RWPE1 (cell line): ENCODE results near the gene CRACR2B.
A peak's percentile ranks its signal among the peaks of the same experiment; 100 is the strongest.

Source experiments
- CTCF ChIA-PET: fragments of 350-600 bp; sonication (Branson Sonifier 250); formaldehyde crosslinking; extraction: SDS; loops from one replicate; lab custom pipeline; 2021; lab: Yijun Ruan, JAX
- POLR2A ChIA-PET: fragments of 400-600 bp; formaldehyde crosslinking; extraction: SDS; loops from one replicate; lab custom pipeline; 2020; ENCODE audit warnings: antibody characterized with exemption; ENCODE audit not compliant: low non-redundant PET; lab: Yijun Ruan, JAX
- DNase-seq: peaks from one replicate; pipeline ENCODE4 v3.0.0; 2012; ENCODE audit warnings: low spot score
- H3K27ac ChIP-seq: fragments of 450-650 bp; 2 replicates; pipeline ENCODE4 v1.5.1; 2017
- TF ChIP-seq, protein P1 (sequence below): fragments of 450-650 bp; conservative IDR thresholded peaks from 2 replicates; pipeline ENCODE4 v1.5.1; 2017; ENCODE audit warnings: low read depth, mild to moderate bottlenecking

Gene CRACR2B

DNA sequence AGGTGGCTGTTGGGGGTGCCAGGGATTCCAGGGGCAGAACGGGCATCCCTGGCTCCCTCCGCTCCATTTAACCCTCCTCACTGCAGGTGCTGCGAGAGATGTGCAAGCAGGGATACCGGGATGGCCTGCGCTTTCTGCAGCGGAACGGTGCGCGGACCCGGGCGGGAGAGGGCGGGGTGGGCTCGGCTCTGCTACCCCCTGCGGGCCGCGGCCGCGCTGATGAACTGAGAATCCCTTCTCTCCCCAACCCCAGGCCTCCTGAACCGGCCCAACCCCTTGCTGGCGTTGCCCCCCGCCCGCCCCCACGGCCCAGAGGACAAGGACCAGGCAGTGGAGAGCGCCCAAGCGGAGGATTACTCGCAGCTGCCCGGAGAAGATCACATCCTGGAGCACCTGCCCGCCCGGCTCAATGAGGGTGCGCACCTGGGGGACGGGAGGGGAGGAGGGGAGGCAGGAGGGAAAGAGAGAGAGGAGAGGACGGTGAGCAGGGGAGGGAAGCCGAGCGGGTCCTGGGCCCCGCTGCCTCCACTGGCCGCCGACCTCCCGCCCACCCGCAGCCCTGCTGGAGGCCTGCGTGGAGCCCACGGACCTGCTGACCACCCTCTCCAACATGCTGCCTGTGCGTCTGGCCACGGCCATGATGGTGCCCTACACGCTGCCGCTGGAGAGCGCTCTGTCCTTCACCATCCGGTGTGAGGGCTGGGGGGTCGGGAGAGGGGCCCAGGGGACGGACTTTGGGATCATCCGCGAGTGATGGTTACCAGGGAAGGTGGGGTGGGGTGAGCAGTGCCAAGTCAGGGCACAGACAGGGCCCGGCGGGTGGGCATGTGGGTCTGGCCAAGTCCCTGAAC, 4.1 kb upstream of the CRACR2B start:
- ChIA-PET CTCF (no interaction called here), POLR2A (interaction anchor here (0.7 kb wide), 1 partner anchor 12 kb away, joined by 8 read pairs; no protein-coding TSS in a partner anchor)
- peak overlapping the region; percentile 97 for H3K27ac ChIP-seq
- no peak for DNase-seq
- TF ChIP-seq, protein P1, sequence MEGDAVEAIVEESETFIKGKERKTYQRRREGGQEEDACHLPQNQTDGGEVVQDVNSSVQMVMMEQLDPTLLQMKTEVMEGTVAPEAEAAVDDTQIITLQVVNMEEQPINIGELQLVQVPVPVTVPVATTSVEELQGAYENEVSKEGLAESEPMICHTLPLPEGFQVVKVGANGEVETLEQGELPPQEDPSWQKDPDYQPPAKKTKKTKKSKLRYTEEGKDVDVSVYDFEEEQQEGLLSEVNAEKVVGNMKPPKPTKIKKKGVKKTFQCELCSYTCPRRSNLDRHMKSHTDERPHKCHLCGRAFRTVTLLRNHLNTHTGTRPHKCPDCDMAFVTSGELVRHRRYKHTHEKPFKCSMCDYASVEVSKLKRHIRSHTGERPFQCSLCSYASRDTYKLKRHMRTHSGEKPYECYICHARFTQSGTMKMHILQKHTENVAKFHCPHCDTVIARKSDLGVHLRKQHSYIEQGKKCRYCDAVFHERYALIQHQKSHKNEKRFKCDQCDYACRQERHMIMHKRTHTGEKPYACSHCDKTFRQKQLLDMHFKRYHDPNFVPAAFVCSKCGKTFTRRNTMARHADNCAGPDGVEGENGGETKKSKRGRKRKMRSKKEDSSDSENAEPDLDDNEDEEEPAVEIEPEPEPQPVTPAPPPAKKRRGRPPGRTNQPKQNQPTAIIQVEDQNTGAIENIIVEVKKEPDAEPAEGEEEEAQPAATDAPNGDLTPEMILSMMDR, result no peak

DNA sequence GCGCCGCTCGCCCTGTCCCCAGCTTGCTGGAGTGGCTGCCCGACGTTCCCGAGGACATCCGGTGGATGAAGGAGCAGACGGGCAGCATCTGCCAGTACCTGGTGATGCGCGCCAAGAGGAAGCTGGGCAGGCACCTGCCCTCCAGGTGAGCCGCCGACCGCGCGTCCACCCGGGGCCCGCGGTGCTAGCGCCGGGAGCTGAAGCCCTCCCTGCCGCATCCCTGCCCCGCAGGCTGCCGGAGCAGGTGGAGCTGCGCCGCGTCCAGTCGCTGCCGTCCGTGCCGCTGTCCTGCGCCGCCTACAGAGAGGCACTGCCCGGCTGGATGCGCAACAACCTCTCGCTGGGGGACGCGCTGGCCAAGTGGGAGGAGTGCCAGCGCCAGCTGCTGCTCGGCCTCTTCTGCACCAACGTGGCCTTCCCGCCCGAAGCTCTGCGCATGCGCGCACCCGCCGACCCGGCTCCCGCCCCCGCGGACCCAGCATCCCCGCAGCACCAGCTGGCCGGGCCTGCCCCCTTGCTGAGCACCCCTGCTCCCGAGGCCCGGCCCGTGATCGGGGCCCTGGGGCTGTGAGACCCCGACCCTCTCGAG, 3.3 kb upstream of the CRACR2B start:
- TF ChIP-seq, protein P1, result no peak
- ChIA-PET POLR2A (no interaction called here), CTCF (no interaction called here)
- H3K27ac ChIP-seq, result no peak overlapping the region
- no peak for DNase-seq

DNA sequence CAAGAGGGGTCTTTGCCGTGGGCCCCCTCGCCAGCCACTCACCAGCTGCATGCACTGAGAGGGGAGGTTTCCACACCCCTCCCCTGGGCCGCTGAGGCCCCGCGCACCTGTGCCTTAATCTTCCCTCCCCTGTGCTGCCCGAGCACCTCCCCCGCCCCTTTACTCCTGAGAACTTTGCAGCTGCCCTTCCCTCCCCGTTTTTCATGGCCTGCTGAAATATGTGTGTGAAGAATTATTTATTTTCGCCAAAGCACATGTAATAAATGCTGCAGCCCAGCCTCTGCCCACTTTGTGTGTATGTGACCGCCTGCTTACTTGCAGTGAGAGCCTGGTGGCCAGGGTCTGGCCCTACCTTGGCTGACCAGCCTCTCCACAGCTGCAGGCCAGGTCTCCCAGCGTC, 2.8 kb upstream of the CRACR2B start:
- TF ChIP-seq, protein P1, result no peak
- ChIA-PET POLR2A (no interaction called here), CTCF (no interaction called here)
- no peak for DNase-seq
- no peak overlapping the region; the same call in 1 of the 2 replicates for H3K27ac ChIP-seq

DNA sequence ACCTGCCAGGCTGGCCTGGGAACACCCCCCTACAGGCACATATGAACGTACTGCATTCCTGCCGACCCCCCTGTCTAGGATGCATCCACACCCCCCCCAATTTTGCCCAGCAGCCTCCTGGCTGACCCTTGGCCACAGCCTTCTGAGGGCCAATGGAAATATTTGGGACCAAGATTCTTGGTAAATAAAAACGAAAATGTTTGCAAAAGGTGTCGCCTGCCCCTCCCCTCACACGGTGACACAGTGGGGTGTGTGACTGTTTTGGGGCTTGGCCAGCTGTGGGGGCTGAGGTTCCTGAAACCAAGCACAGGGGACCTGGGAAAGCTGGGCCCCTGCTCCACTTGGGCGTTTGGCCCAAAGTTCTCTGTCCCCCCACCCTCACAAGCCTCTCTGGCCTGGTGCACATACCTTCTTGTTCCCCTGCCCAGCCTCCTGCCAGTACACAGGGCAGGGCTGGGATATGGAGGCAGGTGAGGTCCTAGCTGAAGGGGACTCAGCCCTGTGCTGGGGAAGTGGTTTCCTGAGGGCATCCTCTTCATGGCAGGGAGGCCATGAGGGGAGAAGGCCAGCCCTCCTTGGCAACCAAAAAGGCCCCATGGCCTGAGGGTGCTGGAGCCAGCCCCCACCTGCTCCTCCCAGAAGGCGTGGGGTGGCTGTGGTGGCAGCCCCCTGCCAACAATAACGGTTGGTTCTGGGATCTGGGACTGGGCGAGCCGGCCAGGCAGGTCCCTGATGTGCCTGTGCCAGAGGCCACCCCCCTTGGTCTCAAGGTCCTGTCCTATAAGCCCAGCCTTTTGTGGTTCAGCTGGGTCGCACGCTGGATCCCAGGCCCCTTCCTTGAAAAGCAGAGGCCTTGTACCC, 2.1 kb upstream of the CRACR2B start:
- CTCF ChIA-PET, result no interaction called here
- POLR2A ChIA-PET, result no interaction called here
- TF ChIP-seq, protein P1, result no peak
- no peak overlapping the region; the same call in 1 of the 2 replicates for H3K27ac ChIP-seq
- no peak for DNase-seq

DNA sequence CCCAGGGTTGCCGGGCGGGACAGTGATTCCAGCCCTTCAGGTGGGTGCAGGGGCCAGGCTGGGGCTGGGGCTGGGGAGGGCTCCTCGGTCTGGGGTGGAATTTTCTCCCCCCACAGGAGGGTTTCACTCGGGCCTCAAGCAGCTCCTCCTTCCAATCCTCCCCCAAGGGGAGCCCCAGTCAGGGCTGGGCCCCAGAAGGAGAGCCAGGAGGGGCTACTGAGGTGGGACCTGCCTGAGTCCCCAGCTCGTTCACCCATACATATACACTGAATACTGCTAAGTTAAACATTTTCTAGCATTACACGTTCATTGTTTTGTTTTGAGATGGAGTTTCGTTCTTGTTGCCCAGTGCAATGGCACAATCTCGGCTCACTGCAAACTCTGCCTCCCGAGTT, 1.5 kb upstream of the CRACR2B start:
- CTCF ChIA-PET, result no interaction called here
- no peak overlapping the region for H3K27ac ChIP-seq
- no peak for DNase-seq
- TF ChIP-seq, protein P1, result no peak
- POLR2A ChIA-PET, result no interaction called here

DNA sequence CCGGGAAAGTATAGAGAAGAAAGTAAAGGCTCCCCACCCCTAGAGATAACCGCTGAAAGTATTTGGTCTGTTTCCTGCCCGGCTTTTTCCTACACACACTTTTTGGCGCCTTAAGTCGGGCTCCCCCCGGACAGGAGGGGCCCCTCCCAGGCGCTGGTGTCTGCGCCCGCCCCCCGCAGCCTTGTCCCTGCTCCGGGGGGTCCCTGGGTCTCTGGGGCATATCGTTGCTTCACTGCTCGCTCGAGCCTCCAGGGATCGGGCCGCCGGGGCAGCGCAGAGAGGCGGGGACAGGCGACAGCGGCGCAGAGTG, 928 bp upstream of the CRACR2B start:
- H3K27ac ChIP-seq, result no peak overlapping the region
- CTCF ChIA-PET, result no interaction called here
- TF ChIP-seq, protein P1, result no peak
- DNase-seq, result no peak
- POLR2A ChIA-PET, result no interaction called here
